ENCODE results near the gene OXER1.

The OXER1 gene

DNA sequence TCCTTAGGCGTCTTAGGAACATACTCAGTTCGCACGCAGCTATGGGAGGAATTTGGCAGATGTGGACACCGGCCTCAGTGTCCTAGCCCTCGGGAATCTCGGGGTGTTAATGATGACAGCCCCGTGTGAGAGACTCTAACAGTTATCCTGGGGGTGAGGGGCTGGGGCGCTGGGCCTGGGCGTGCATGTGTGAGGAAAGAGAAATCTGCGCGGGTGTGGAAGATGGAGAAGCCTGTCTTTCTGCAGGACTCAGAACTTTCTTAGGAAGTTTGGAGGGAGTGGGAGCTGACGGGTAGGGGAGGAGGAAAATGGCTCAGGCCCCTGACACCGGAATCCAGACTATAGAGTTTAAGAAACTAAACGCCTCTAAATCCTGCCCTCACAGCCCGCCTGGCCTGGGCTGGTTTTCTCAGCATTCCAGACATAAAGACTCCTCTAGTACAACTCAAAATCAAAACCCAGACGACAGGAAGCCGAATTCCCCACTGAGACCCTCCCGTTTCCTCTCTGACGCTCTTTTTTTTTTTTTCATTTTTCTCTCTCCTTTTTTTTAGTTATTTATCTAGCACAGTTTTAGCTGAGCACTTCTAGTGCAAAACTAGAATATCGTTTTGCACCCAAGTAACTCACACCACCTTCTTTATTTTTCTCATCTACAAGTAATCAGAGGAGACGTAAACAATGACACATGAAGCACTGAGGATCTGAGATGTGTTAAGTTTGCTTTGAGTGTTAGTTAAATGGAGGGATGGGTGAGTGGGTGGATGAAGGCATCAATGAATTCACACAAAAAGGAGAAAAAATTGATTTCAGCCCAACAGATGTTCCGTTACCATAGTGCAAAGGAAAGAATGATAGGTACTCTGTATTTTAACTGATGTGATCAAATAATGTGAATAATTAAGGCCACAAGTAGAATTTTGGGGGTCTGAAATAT is 29.7 kb upstream of the OXER1 start:
- DNase-seq = no peak

DNA sequence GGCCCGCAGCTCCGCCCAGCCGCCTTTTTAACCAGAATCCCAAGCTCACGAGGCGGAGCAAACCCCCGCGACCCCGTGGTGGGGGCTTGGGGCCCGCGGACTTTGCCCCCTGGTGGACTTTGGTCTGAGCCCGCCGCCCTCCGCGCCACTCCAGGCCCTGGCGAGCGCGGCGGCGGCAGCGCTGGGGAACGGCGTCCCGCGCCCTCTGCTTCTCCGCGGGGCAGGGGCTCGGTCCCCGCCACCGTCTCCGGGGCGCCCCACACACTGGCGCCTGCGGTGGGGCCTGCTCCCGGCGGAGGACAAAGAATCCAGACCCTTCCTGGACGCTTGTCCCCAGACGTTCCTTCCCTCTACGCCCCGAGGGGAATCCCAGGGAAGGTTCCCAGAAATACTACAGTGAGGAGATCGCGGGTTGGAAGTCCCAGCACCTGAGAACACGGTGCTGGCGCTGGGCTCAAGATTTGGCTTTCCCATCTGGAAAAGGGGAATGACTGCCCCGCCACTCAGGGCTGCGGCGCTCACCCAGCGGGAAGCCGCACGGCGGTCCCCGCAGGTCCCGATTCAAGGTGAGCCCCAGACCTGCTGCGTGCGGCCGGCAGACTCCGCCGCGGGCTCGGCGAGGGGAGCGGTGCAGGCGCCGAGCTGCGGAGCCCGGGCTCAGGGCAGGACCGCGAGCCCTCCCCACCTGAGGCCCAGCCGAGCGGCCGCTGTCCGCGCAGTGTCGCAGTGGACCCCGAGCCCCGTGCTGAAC is 28.8 kb upstream of the OXER1 start, which contains the start of gene HAAO:
Gene HAAO, minus strand, starts transcription at position 1 of the 751 bp plus-strand sequence. CDS start 47 bp downstream, outside the sequence.
- no peak for DNase-seq

DNA sequence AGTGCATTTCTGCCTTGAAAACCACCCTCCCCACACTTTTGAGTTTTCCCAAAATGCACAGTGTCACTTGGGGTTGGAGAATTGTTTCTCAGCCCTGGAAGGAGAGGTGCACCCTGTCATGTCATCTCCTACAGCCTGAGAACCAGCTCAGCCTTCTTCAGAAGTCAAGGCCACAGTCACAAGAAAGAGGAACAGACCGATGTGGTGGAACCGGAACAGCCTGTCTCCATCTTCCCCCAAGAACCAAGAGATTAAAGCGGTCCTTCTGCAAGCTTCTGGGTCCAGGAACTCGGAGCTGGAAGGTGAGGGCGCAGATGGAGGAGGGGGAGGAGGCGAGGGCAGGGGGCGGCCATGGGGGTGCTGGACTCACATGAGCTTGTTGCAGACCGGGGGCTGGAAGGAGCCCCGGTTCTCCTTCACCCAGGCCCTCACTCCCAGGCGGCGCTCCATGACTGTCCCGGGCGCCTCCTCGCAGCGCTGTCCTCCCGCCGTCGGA is 28.2 kb upstream of the OXER1 start:
- no peak for DNase-seq

- no peak for DNase-seq
These were observed 27.7 kb upstream of the OXER1 start for GRCh38 chr2:42791606-42792005.

GRCh38 chr2:42789751-42790150 is 25.8 kb upstream of the OXER1 start:
- DNase-seq = no peak

DNA sequence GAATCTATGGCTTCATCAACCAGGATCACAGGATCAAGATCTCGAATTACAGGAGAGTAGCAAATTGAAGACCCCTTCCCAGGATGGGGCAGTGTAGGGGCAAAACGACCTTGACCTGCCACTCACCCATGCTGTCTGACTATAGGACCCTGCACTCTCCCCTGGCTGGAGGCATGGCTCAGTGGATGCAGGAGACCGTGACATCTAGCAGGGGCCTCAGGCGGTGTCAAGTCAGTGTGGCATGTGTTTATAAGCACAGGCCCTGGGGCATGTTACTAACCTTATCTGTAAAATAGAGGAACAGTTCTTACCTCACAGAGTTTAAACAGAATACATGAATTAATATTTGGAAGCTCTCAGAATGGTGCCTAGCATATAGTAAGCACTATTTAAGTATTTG is 24.9 kb upstream of the OXER1 start:
- no peak for DNase-seq

DNA sequence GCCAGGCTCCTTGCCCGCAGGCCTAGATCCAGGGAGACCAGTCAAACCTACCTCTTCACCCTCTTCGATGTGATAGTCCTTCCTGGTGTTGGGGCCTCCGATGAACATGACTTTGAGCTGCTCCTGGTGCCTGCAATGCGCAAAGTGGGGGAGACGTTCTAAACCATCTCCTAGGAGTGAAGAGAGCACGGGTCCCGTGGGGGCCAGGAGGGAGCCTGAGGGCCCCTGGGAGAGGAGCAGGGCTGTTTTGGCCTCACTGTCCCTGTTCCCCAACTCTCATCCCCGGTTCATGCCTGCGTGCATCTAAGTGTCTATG is 24.5 kb upstream of the OXER1 start:
- DNase-seq = no peak

GRCh38 chr2:42787788-42788477 is 24.0 kb upstream of the OXER1 start:
- no peak for DNase-seq

- no peak for DNase-seq
These were observed 23.5 kb upstream of the OXER1 start for GRCh38 chr2:42787424-42787787.

DNA sequence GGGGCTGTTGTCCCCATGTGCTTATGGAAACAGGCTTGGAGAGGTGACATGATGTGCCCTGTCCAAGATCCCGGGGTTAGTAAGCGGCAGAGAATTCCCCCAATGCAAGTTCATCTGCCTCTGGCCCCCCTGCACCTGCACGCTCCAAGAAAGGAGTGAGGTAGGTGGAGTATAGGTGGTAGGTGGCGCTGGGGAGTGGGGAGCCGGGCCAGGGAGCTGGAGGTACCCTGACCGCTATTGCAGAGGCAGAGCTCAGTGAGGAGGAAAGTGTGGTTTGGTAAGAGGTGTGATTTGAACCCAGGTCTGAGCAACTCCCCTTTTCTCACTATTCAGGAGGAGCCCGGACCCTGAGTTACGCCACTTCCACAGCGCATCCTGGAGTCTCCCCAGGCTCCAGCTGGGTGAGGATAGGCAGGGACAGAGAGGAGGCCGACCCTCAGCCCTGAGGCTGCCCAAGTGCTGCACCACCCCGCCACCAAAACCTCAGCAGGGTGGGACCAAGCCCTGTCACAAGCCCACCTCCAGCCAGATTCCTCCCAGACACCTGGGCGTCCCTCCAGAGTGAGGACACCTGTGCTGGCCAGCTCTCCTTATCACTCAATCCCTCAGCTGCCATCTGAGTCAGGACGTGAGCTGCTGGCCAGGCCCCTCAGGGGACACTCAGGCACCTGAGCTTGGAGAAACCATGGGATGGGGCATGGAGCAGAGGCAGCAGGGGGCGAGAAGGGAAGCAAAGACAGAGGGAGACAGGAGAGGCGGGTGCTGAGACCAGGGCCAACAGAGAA is 22.8 kb upstream of the OXER1 start:
- DNase-seq = no peak

- DNase-seq = no peak
These were observed 20.4 kb upstream of the OXER1 start for GRCh38 chr2:42784204-42784880.

DNA sequence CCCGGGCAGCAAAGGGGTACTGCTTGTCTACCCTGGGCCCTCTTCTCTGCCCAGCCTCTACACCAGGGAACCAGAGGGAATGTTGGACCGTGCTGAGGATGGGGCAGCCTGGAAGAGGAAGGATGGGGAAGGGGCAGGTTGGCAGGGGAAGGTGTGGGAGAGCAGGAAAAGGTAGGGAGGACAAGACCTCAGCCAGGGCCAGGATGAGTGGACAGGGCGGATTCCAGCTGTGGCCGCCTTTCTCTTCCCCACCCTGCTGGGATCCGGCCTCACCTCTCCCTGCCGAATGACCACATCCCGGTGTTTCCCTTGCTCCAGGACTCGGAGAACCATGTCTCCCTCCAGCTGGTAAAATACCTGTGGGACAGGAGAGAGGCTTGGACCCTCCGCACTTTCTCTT is 19.6 kb upstream of the OXER1 start:
- no peak for DNase-seq

DNA sequence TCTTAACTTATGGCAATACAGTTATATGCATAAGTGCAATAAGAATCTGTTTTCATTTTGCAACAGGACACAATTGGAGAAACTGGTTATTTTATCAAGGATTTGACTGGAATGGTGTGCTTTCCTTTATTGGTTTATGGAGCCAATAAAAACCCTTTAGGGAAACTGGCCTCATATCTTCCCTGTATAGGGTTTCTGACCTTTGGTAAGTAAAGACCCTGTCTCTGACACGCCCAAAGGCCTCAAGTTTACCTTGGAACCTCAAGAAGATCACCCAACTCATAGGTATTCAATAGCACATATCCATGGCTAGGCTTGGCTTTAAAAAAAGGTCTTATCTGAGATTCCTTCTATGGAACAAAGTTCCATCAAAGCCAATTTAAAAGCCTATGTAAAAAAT is 17.2 kb upstream of the OXER1 start:
- no peak for DNase-seq

- DNase-seq = no peak
These were observed 14.2 kb upstream of the OXER1 start for GRCh38 chr2:42777883-42778805.

- DNase-seq = no peak
These were observed 11.9 kb upstream of the OXER1 start for GRCh38 chr2:42775810-42776209.

- DNase-seq = no peak
These were observed 11.3 kb upstream of the OXER1 start for GRCh38 chr2:42775186-42775585.

- no peak for DNase-seq
These were observed 7.7 kb upstream of the OXER1 start for GRCh38 chr2:42771546-42772153.

- peak; percentile 41 for DNase-seq
These were observed 6.6 kb upstream of the OXER1 start for GRCh38 chr2:42770288-42771131.

DNA sequence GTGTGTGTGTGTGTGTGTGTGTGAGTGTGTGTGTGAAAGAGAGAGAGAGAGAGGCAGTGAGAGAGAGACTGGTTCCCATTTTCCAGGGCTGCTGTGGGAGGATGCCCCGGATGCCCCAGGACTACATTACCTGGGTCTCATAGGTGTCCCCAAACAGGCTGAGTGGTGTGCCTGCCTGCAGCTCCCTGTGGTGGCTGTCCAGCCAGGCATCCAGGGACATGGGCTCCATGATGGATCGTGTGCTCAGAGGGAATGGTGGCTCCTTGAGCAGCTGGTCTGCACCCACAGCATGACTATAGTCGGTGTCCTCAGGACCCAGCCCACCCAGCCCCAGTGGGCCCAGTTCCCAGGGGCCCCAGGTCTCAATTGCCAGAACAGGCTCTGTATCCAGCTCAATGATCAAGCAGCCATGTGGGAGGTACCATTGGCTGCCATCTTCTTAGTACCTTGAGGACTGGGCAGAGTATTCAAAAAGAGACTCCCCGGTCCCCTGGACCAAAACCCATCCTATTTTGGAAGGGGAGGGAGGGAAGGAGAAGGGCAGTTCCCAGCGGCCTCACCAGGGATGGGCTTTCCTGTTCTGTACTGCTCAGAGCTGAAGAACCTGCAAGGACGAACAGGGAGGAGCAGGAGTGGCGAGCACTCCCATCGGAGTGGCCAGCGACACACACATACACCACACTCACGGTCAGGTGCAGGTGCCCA is 5.8 kb upstream of the OXER1 start:
- DNase-seq = no peak

Measured in DMS153 (cell line).